Osteoblast (primary cell): ENCODE results near the gene TAF4. TPM values are rescaled to one million over a fixed set of nuclear protein-coding genes. Genes with fewer than 3 reads are reported as not detected.

Source experiments
- DNase-seq: peaks from one replicate; pipeline ENCODE4 v3.0.0; 2011; ENCODE audit warnings: low spot score, mixed read lengths; ENCODE audit not compliant: insufficient read length; ENCODE audit errors: missing footprints
- H2AFZ ChIP-seq: 2 replicates; pipeline ENCODE4 v1.6.0; 2011; ENCODE audit warnings: mild to moderate bottlenecking, low read length
- H3K27ac ChIP-seq: 2 replicates; pipeline ENCODE4 v1.5.1; 2011; ENCODE audit warnings: mild to moderate bottlenecking, low read depth, low read length, moderate library complexity
- H3K27me3 ChIP-seq: 2 replicates; pipeline ENCODE4 v1.6.0; 2012; ENCODE audit warnings: mild to moderate bottlenecking, control low read depth, inconsistent platforms, low read length, moderate library complexity; ENCODE audit not compliant: insufficient read depth
- H3K36me3 ChIP-seq: 2 replicates; pipeline ENCODE4 v1.5.1; 2011; ENCODE audit warnings: mild to moderate bottlenecking, low read length, control low read depth, moderate library complexity; ENCODE audit not compliant: insufficient read depth
- H3K4me1 ChIP-seq: 2 replicates; pipeline ENCODE4 v1.5.1; 2011; ENCODE audit warnings: mild to moderate bottlenecking, low read length, control low read depth, moderate library complexity; ENCODE audit not compliant: insufficient read depth
- H3K4me2 ChIP-seq: 2 replicates; pipeline ENCODE4 v1.6.0; 2011; ENCODE audit warnings: mild to moderate bottlenecking, low read length; ENCODE audit not compliant: insufficient read depth
- H3K4me3 ChIP-seq: fragments of 200-600 bp; sonication (generic); 3 replicates; pipeline ENCODE4 v1.5.1; 2012; ENCODE audit warnings: mild to moderate bottlenecking, low read length, inconsistent platforms; ENCODE audit not compliant: insufficient read depth
- H3K79me2 ChIP-seq: 2 replicates; pipeline ENCODE4 v1.6.0; 2012; ENCODE audit warnings: mild to moderate bottlenecking, low read length, control low read depth, inconsistent platforms; ENCODE audit not compliant: insufficient read depth
- H3K9me3 ChIP-seq: 2 replicates; pipeline ENCODE4 v1.5.1; 2011; ENCODE audit warnings: low read depth, low read length, control low read depth
- H4K20me1 ChIP-seq: 2 replicates; pipeline ENCODE4 v1.6.0; 2012; ENCODE audit warnings: mild to moderate bottlenecking, low read length, control low read depth; ENCODE audit not compliant: insufficient read depth
- CTCF ChIP-seq: IDR thresholded peaks from 2 replicates; pipeline ENCODE4 v1.5.1; 2011; ENCODE audit warnings: mild to moderate bottlenecking, low read depth, low read length, moderate library complexity; ENCODE audit errors: extremely low read depth
- total RNA-seq: library from RNA; depleted of rRNA; stranded (reverse); fragments of >200 nt; gene quantifications from 2 replicates; pipeline ENCODE4 v1.2.3, GENCODE V29; 2012

The TAF4 gene
- total RNA-seq, 1 donor, result 4.3 TPM

GRCh38 chr20:62002882-62003480 is 62.7 kb downstream of the TAF4 start:
- no peak for TF ChIP-seq CTCF

DNA sequence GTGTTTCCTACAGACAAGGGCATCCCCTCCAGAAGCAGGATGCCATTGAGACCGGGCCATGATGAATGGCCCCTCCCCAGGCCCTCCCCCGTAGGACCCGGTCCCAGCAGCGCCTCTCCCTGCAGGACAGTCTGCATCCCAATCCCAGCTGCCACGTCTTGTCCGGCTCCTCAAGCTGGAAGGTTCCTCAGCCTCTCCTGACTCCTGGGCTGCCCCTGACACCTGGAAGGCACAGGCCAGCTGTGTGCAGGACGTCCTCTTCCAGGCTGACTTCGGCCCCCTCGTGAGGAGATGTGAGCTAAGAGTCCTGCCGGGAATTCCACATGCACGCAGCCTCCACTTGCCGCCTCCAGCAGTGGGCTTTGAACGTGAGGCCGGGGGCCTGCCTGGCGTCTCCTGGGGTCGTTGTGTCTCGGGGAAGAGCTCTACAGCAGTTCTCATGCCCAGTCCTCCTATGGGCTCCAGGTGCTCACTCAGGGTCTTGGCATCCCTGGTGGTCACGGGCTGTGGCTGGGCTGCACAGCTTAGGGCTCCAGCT is 64.4 kb downstream of the TAF4 start:
- no peak for DNase-seq
- Histone ChIP-seq H4K20me1 (no peaks in the 10 kb centered on the region), H2AFZ (no peak overlapping the region), H3K79me2 (no peaks in the 10 kb centered on the region), H3K4me2 (no peak overlapping the region), H3K27ac (no peak overlapping the region), H3K4me3 (no peak overlapping the region), H3K27me3 (no peaks in the 10 kb centered on the region), H3K36me3 (peaks cover 67% of the 10 kb centered on the region), H3K9me3 (no peaks in the 10 kb centered on the region), H3K4me1 (no peaks in the 10 kb centered on the region)
- no peak for TF ChIP-seq CTCF

More at GRCh38 chr20:62002882-62003480, 62.7 kb downstream of the TAF4 start:
- no peaks in the 10 kb centered on the region for H3K27me3 ChIP-seq
- H3K27ac ChIP-seq, result no peak overlapping the region
- H3K4me1 ChIP-seq, result no peaks in the 10 kb centered on the region
- no peak overlapping the region for H3K4me3 ChIP-seq
- no peaks in the 10 kb centered on the region for H3K79me2 ChIP-seq
- H3K4me2 ChIP-seq, result no peak overlapping the region
- no peak for DNase-seq
- no peak overlapping the region for H2AFZ ChIP-seq
- H3K36me3 ChIP-seq, result peaks cover 56% of the 10 kb centered on the region
- no peaks in the 10 kb centered on the region for H4K20me1 ChIP-seq
- H3K9me3 ChIP-seq, result no peaks in the 10 kb centered on the region

GRCh38 chr20:61998343-61999121 is 67.1 kb downstream of the TAF4 start:
- Histone ChIP-seq H4K20me1 (no peaks in the 10 kb centered on the region), H3K36me3 (peaks cover 72% of the 10 kb centered on the region), H3K27ac (no peak overlapping the region), H3K27me3 (no peaks in the 10 kb centered on the region), H3K79me2 (no peaks in the 10 kb centered on the region), H3K4me2 (no peak overlapping the region), H3K9me3 (no peaks in the 10 kb centered on the region), H3K4me3 (no peak overlapping the region), H3K4me1 (no peaks in the 10 kb centered on the region), H2AFZ (no peak overlapping the region)
- TF ChIP-seq CTCF, result no peak
- no peak for DNase-seq

- DNase-seq, result no peak
- no peak for TF ChIP-seq CTCF
- no peaks in the 10 kb centered on the region for H3K9me3 ChIP-seq
- no peak overlapping the region for H3K4me3 ChIP-seq
- no peaks in the 10 kb centered on the region for H4K20me1 ChIP-seq
- H2AFZ ChIP-seq, result no peak overlapping the region
- no peaks in the 10 kb centered on the region for H3K27me3 ChIP-seq
- peaks cover 72% of the 10 kb centered on the region for H3K36me3 ChIP-seq
- H3K4me2 ChIP-seq, result no peak overlapping the region
- no peak overlapping the region for H3K27ac ChIP-seq
- no peaks in the 10 kb centered on the region for H3K4me1 ChIP-seq
- H3K79me2 ChIP-seq, result no peaks in the 10 kb centered on the region
Observed at GRCh38 chr20:61997891-61998290, 67.8 kb downstream of the TAF4 start.
